ENCODE data around the gene ZNF593.

Gene ZNF593

DNA sequence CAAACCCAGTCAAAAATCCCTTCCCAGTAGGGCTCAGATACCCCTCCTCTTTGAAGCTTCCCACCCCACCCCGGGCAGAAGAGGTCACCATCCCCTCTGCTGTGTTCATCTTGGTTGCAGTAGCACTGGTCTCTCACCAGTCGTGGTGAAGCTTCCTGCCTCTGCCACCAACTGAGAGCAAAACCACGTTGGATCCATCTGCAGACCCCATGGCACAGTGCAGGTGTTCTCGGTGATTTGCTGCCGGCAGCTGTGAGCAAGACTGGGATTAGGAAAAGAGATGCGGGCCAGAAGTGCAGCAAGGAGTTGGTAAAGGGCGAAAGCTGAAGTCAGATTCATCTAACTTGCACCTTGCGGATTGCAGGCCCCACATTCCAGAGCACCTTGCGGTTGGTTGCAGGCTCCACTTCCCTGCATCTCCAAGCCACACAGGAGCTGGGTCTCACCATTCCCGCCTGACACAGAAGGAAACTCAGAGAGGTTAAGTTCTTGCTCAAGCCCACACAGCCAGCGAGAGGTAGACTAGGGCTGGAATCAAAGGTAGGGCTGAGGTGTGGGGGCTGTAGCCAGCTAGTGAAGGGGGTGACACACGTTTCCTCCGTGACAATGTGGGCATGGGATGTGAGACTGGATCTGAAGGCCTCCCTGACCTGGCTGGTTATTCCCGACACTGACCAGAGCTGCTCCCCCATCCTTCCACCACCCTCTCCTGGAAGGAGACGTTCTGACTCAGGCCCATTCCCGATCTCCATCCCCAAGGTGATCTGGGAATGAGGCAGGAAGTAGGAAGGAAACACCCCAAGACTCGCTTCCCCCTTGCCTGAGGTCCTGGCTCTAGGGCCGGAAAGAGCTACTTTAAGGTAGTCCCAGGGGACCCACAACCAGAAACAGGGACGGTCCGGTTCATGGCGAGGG, 14.1 kb upstream of the ZNF593 start:
- TF ChIP-seq, protein P1, sequence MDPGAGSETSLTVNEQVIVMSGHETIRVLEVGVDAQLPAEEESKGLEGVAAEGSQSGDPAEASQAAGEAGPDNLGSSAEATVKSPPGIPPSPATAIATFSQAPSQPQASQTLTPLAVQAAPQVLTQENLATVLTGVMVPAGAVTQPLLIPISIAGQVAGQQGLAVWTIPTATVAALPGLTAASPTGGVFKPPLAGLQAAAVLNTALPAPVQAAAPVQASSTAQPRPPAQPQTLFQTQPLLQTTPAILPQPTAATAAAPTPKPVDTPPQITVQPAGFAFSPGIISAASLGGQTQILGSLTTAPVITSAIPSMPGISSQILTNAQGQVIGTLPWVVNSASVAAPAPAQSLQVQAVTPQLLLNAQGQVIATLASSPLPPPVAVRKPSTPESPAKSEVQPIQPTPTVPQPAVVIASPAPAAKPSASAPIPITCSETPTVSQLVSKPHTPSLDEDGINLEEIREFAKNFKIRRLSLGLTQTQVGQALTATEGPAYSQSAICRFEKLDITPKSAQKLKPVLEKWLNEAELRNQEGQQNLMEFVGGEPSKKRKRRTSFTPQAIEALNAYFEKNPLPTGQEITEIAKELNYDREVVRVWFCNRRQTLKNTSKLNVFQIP (CRISPR knock-in tag; IDR thresholded peaks at IDR 0.05; ENCODE audit: borderline replicate concordance, low read depth): no peak
- no peak for TF ChIP-seq BACH2 (CRISPR knock-in tag; IDR thresholded peaks at IDR 0.05; ENCODE audit: borderline replicate concordance)
- no peak for TF ChIP-seq ESRRG (CRISPR knock-in tag; IDR thresholded peaks at IDR 0.05)
- TF ChIP-seq ISL1 (CRISPR knock-in tag; IDR thresholded peaks at IDR 0.05): no peak
- TF ChIP-seq TCF4 (CRISPR knock-in tag; IDR thresholded peaks at IDR 0.05; ENCODE audit: borderline replicate concordance): no peak
- TF ChIP-seq ZFP30 (CRISPR knock-in tag; IDR thresholded peaks at IDR 0.05): no peak
- no peak for TF ChIP-seq CSDC2 (CRISPR knock-in tag; IDR thresholded peaks at IDR 0.05)
- TF ChIP-seq, protein P2, sequence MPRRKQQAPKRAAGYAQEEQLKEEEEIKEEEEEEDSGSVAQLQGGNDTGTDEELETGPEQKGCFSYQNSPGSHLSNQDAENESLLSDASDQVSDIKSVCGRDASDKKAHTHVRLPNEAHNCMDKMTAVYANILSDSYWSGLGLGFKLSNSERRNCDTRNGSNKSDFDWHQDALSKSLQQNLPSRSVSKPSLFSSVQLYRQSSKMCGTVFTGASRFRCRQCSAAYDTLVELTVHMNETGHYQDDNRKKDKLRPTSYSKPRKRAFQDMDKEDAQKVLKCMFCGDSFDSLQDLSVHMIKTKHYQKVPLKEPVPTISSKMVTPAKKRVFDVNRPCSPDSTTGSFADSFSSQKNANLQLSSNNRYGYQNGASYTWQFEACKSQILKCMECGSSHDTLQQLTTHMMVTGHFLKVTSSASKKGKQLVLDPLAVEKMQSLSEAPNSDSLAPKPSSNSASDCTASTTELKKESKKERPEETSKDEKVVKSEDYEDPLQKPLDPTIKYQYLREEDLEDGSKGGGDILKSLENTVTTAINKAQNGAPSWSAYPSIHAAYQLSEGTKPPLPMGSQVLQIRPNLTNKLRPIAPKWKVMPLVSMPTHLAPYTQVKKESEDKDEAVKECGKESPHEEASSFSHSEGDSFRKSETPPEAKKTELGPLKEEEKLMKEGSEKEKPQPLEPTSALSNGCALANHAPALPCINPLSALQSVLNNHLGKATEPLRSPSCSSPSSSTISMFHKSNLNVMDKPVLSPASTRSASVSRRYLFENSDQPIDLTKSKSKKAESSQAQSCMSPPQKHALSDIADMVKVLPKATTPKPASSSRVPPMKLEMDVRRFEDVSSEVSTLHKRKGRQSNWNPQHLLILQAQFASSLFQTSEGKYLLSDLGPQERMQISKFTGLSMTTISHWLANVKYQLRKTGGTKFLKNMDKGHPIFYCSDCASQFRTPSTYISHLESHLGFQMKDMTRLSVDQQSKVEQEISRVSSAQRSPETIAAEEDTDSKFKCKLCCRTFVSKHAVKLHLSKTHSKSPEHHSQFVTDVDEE (CRISPR knock-in tag; IDR thresholded peaks at IDR 0.05): no peak
- TF ChIP-seq, protein P3, sequence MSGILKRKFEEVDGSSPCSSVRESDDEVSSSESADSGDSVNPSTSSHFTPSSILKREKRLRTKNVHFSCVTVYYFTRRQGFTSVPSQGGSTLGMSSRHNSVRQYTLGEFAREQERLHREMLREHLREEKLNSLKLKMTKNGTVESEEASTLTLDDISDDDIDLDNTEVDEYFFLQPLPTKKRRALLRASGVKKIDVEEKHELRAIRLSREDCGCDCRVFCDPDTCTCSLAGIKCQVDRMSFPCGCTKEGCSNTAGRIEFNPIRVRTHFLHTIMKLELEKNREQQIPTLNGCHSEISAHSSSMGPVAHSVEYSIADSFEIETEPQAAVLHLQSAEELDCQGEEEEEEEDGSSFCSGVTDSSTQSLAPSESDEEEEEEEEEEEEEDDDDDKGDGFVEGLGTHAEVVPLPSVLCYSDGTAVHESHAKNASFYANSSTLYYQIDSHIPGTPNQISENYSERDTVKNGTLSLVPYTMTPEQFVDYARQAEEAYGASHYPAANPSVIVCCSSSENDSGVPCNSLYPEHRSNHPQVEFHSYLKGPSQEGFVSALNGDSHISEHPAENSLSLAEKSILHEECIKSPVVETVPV (CRISPR knock-in tag; IDR thresholded peaks at IDR 0.05): no peak
- TF ChIP-seq SNAI2 (CRISPR knock-in tag; IDR thresholded peaks at IDR 0.05): no peak
- no peak for TF ChIP-seq TOX (CRISPR knock-in tag; IDR thresholded peaks at IDR 0.05; ENCODE audit: borderline replicate concordance)
- no peak for TF ChIP-seq GLIS3 (CRISPR knock-in tag; IDR thresholded peaks at IDR 0.05)
- no peak for TF ChIP-seq ZNF70 (CRISPR knock-in tag; IDR thresholded peaks at IDR 0.05)
- TF ChIP-seq, protein P4, sequence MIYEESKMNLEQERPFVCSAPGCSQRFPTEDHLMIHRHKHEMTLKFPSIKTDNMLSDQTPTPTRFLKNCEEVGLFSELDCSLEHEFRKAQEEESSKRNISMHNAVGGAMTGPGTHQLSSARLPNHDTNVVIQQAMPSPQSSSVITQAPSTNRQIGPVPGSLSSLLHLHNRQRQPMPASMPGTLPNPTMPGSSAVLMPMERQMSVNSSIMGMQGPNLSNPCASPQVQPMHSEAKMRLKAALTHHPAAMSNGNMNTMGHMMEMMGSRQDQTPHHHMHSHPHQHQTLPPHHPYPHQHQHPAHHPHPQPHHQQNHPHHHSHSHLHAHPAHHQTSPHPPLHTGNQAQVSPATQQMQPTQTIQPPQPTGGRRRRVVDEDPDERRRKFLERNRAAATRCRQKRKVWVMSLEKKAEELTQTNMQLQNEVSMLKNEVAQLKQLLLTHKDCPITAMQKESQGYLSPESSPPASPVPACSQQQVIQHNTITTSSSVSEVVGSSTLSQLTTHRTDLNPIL (CRISPR knock-in tag; IDR thresholded peaks at IDR 0.05; ENCODE audit: low read depth): no peak
- TF ChIP-seq PPARA (CRISPR knock-in tag; IDR thresholded peaks at IDR 0.05; ENCODE audit: borderline replicate concordance): no peak
- TF ChIP-seq OSR1 (CRISPR knock-in tag; IDR thresholded peaks at IDR 0.05): no peak
- no peak for ATAC-seq

DNA sequence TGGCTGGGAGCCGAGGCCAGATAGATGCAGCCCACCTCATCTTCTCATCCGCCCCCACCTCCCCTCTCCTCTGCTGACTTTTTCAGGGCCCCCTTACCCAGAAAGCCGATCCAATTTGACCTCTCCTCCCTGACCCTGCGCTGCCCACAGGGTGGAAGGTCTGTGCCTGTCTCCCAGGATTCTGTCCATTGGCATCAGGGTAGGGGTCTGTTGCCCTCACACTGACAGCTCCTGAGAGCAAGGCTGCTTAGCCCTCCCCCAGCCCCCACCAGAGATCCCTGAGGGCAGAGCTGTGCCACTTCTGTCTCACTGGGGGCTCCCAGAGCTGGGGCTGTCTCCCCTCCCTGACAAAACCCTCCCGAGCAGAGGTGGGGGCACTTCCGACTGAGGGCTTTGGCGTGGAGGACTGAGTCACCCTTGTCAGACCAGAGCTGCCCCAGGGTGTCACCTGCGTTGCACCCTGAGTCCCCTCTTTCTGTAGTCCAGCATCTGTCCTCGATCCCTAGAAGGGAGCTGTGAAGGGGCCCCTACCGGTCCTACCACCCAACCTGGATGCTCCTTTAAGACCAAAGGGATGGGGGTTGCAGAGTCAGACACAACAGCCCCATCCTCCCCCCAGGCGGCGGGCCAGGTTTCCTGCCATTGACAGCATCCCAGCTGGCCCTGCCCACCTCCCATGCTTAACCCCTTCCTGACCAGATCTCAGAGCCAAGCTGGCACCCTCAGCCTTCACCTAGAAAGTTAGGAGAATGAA, 13.2 kb upstream of the ZNF593 start:
- TF ChIP-seq ZC3H10 (CRISPR knock-in tag; IDR thresholded peaks at IDR 0.05) (no peak), ESRRG (CRISPR knock-in tag; IDR thresholded peaks at IDR 0.05) (no peak), RARB (CRISPR knock-in tag; IDR thresholded peaks at IDR 0.05) (no peak), GLIS3 (CRISPR knock-in tag; IDR thresholded peaks at IDR 0.05) (no peak), BACH2 (CRISPR knock-in tag; IDR thresholded peaks at IDR 0.05; ENCODE audit: borderline replicate concordance) (no peak), ZNF70 (CRISPR knock-in tag; IDR thresholded peaks at IDR 0.05) (no peak)
- TF ChIP-seq, protein P4 (CRISPR knock-in tag; IDR thresholded peaks at IDR 0.05; ENCODE audit: low read depth): no peak
- peak; percentile 58 for ATAC-seq

DNA sequence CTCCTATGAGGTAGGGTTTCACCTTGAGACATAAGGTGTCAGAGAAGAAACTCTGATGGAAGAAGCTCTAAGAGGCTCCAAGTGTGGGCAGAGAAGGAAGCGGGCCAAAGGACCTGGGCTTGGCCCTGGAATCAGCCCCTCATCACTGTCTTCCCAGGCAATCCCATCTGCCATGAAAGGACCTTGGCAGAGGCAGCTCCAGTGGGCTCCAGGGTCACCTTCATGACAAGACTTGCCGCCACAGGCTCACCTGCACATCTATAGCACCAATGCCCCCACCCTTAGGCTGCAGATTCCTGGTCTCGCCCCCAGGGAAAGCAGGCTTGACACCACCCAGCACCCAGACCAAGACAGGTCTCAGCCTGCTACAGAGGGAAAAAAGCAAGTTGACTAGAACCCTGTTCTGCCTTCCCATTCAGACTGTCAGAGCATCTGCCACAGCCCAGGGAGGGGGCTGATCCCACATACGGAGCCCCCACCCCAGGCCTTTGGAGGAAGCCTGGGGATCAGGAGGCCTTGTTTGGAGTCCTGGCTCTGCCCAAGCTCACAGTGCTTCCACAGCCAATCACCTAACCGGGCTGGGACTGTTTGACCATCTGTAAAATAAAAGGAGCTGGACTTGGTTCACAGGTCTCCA, 11.3 kb upstream of the ZNF593 start:
- ATAC-seq: no peak
- TF ChIP-seq PPARA (CRISPR knock-in tag; IDR thresholded peaks at IDR 0.05; ENCODE audit: borderline replicate concordance) (no peak), ZNF565 (CRISPR knock-in tag; conservative IDR thresholded peaks at IDR 0.05; ENCODE audit: low read depth) (no peak), ZNF70 (CRISPR knock-in tag; IDR thresholded peaks at IDR 0.05) (no peak), ESRRG (CRISPR knock-in tag; IDR thresholded peaks at IDR 0.05) (no peak), TOX (CRISPR knock-in tag; IDR thresholded peaks at IDR 0.05; ENCODE audit: borderline replicate concordance) (no peak), ARNTL (CRISPR knock-in tag; IDR thresholded peaks at IDR 0.05; ENCODE audit: borderline replicate concordance, low read depth) (no peak), GLIS3 (CRISPR knock-in tag; IDR thresholded peaks at IDR 0.05) (no peak), SNAI2 (CRISPR knock-in tag; IDR thresholded peaks at IDR 0.05) (no peak), ZFP30 (CRISPR knock-in tag; IDR thresholded peaks at IDR 0.05) (no peak)
- TF ChIP-seq, protein P2 (CRISPR knock-in tag; IDR thresholded peaks at IDR 0.05): no peak
- TF ChIP-seq, protein P4 (CRISPR knock-in tag; IDR thresholded peaks at IDR 0.05; ENCODE audit: low read depth): no peak
